Measurements from ENCODE around the gene EMSY.

EMSY gene

DNA sequence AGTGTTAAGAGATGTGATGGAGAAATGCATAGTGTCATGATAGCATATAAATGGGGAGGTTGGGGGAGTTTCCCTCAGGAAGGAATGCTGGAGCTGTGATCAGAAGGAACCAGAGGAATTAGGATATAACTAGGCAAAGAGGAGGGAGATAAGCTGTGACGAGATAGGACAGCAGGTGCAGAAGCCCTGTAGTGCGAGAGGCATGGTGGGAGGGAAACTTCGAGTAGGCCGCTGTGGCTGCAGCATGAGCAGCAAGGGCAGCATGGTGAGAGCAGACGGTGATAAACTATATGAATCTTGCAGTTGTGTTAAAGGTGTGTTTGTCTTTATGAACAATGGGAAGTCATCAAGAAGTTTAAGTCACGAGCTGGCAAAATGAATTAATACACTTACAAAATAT, 109.9 kb downstream of the EMSY start:
- no peaks in the 10 kb centered on the region; the same call in 1 of the 2 replicates for H3K36me3 ChIP-seq (ENCODE audit: low read depth)
- no peaks in the 10 kb centered on the region for H3K9me3 ChIP-seq (ENCODE audit: severe bottlenecking)
- H3K4me1 ChIP-seq (ENCODE audit: insufficient read depth, poor library complexity, severe bottlenecking): no peaks in the 10 kb centered on the region
- H3K4me3 ChIP-seq (ENCODE audit: severe bottlenecking): no peak overlapping the region
- TF ChIP-seq, protein P1, sequence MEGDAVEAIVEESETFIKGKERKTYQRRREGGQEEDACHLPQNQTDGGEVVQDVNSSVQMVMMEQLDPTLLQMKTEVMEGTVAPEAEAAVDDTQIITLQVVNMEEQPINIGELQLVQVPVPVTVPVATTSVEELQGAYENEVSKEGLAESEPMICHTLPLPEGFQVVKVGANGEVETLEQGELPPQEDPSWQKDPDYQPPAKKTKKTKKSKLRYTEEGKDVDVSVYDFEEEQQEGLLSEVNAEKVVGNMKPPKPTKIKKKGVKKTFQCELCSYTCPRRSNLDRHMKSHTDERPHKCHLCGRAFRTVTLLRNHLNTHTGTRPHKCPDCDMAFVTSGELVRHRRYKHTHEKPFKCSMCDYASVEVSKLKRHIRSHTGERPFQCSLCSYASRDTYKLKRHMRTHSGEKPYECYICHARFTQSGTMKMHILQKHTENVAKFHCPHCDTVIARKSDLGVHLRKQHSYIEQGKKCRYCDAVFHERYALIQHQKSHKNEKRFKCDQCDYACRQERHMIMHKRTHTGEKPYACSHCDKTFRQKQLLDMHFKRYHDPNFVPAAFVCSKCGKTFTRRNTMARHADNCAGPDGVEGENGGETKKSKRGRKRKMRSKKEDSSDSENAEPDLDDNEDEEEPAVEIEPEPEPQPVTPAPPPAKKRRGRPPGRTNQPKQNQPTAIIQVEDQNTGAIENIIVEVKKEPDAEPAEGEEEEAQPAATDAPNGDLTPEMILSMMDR (IDR thresholded peaks at IDR 0.05; ENCODE audit: poor library complexity, severe bottlenecking): no peak
- DNase-seq (ENCODE audit: low spot score) (no peak), ATAC-seq (ENCODE audit: low read depth) (no peak)
- no peaks in the 10 kb centered on the region for H3K27me3 ChIP-seq (ENCODE audit: insufficient read depth, poor library complexity, severe bottlenecking)
- no peak overlapping the region for H3K27ac ChIP-seq (ENCODE audit: poor library complexity, severe bottlenecking)

DNA sequence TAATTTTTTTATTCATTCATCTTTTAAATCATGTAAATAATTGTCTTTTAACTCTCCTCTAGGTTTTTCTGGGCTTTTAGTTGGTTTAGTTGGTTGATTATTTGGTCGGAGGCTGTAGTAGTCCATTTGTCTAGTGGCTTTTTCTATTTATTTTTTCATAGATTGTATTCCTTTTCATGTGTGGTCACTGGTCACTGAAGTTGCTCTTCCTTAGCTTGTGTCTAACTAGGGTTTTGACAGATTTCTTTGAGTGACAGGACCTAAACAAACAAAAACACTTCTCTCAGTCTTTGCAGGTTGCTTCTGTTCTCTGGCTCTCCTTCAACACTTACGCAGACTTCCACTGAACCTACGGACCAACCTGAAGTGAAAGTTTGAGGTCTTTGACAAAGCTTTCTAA, 112.6 kb downstream of the EMSY start:
- no peak for ATAC-seq (ENCODE audit: low read depth)

DNA sequence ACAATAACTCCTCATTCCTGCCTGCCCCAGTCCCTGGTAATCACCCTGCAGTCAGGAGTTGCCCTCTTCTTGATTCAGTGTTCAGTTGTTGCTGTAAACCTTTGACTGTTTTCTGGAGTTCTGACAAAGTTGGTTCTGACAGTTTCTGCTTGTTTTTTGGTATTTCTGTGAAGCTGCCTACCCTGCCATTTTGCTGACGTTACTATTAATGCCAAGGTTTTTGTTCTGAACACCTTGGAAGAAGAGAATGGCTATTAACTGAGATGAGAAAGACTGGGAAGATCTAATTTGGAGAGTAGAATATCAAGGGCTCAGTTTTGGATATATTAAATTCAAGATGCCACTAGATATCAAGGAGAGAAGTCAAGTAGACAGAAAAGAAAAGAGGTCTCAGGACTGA, 113.7 kb downstream of the EMSY start:
- H3K9me3 ChIP-seq (ENCODE audit: severe bottlenecking): no peaks in the 10 kb centered on the region
- H3K27me3 ChIP-seq (ENCODE audit: insufficient read depth, poor library complexity, severe bottlenecking): no peaks in the 10 kb centered on the region
- H3K27ac ChIP-seq (ENCODE audit: poor library complexity, severe bottlenecking): no peak overlapping the region
- H3K4me3 ChIP-seq (ENCODE audit: severe bottlenecking): no peak overlapping the region
- no peaks in the 10 kb centered on the region for H3K36me3 ChIP-seq (ENCODE audit: low read depth)
- H3K4me1 ChIP-seq (ENCODE audit: insufficient read depth, poor library complexity, severe bottlenecking): no peaks in the 10 kb centered on the region
- ATAC-seq (ENCODE audit: low read depth) (no peak), DNase-seq (ENCODE audit: low spot score) (no peak)
- TF ChIP-seq, protein P1 (IDR thresholded peaks at IDR 0.05; ENCODE audit: poor library complexity, severe bottlenecking): no peak

More for the DNA sequence above, 112.6 kb downstream of the EMSY start:
- TF ChIP-seq, protein P1 (IDR thresholded peaks at IDR 0.05; ENCODE audit: poor library complexity, severe bottlenecking): no peak
- no peak for DNase-seq (ENCODE audit: low spot score)
- H3K4me1 ChIP-seq (ENCODE audit: insufficient read depth, poor library complexity, severe bottlenecking): no peaks in the 10 kb centered on the region
- H3K36me3 ChIP-seq (ENCODE audit: low read depth): no peaks in the 10 kb centered on the region
- no peaks in the 10 kb centered on the region for H3K9me3 ChIP-seq (ENCODE audit: severe bottlenecking)
- H3K27ac ChIP-seq (ENCODE audit: poor library complexity, severe bottlenecking): no peak overlapping the region
- H3K4me3 ChIP-seq (ENCODE audit: severe bottlenecking): no peak overlapping the region
- no peaks in the 10 kb centered on the region for H3K27me3 ChIP-seq (ENCODE audit: insufficient read depth, poor library complexity, severe bottlenecking)

DNA sequence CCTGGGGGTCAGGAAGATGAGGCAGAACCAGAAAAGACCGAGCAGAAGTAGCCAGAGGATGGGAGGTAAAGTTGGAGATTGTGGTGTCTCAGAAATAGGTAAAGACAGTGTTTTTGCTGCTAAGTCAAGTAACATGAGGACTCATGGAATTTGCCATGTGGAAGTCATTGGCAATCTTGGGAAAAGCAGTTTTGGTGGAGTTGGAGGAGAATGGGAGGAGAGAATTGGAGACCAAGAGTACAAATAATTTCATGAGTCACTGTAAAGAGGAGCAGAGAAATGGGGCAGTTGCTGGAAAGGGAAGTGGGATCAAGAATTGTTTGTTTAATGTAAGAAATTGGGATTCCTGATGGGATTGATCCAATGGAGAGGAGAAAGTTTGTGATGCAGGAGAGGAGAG, 114.1 kb downstream of the EMSY start:
- H3K27me3 ChIP-seq (ENCODE audit: insufficient read depth, poor library complexity, severe bottlenecking): no peaks in the 10 kb centered on the region
- TF ChIP-seq, protein P1 (IDR thresholded peaks at IDR 0.05; ENCODE audit: poor library complexity, severe bottlenecking): no peak
- ATAC-seq (ENCODE audit: low read depth) (no peak), DNase-seq (ENCODE audit: low spot score) (no peak)
- H3K36me3 ChIP-seq (ENCODE audit: low read depth): no peaks in the 10 kb centered on the region
- no peak overlapping the region for H3K27ac ChIP-seq (ENCODE audit: poor library complexity, severe bottlenecking)
- no peak overlapping the region for H3K4me3 ChIP-seq (ENCODE audit: severe bottlenecking)
- no peaks in the 10 kb centered on the region for H3K4me1 ChIP-seq (ENCODE audit: insufficient read depth, poor library complexity, severe bottlenecking)
- H3K9me3 ChIP-seq (ENCODE audit: severe bottlenecking): no peaks in the 10 kb centered on the region

DNA sequence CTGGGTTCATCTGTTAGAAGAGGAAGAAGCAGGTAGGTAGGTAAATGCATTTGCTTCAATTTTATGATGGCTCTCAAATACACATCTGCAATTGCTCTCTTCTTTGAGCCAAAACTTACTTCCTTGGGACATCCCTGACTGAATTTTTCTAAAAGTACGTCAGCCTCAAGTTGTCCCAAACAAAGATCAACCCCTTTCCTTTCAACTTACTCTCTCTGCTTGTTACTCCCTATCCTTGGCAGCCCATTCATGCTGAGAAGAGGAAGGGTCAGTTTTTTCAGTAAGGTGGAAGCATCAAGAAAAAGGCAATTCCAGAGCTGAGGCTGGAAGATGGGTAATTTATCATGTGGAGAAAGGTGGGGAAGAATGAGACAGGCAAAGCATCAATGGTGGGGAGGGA, 114.5 kb downstream of the EMSY start:
- ATAC-seq (ENCODE audit: low read depth) (no peak), DNase-seq (ENCODE audit: low spot score) (no peak)
- no peaks in the 10 kb centered on the region for H3K36me3 ChIP-seq (ENCODE audit: low read depth)
- no peaks in the 10 kb centered on the region for H3K4me1 ChIP-seq (ENCODE audit: insufficient read depth, poor library complexity, severe bottlenecking)
- TF ChIP-seq, protein P1 (IDR thresholded peaks at IDR 0.05; ENCODE audit: poor library complexity, severe bottlenecking): no peak
- H3K27me3 ChIP-seq (ENCODE audit: insufficient read depth, poor library complexity, severe bottlenecking): no peaks in the 10 kb centered on the region
- H3K9me3 ChIP-seq (ENCODE audit: severe bottlenecking): no peaks in the 10 kb centered on the region
- no peak overlapping the region for H3K27ac ChIP-seq (ENCODE audit: poor library complexity, severe bottlenecking)
- no peak overlapping the region for H3K4me3 ChIP-seq (ENCODE audit: severe bottlenecking)

Data from RWPE2 (cell line).